ENCODE measurements around the gene F2RL3.
"Not testable (repeated sequence)": the region's sequence is repeated elsewhere in the genome, so short reads cannot be mapped to it uniquely, and the experiment has no call there.

The F2RL3 gene

GRCh38 chr19:16921766-16922591 is 33.2 kb downstream of the F2RL3 start:
- no peak for DNase-seq (ENCODE audit: low read depth in 2 of 2)

GRCh38 chr19:16922592-16922934 is 33.8 kb downstream of the F2RL3 start:
- DNase-seq (ENCODE audit: low read depth in 2 of 2), result no peak

- no peak for DNase-seq (ENCODE audit: low read depth in 2 of 2)
These were observed 34.1 kb downstream of the F2RL3 start for GRCh38 chr19:16922949-16923348.

- no peak for DNase-seq (ENCODE audit: low read depth in 2 of 2)
These were observed 39.1 kb downstream of the F2RL3 start for GRCh38 chr19:16927883-16928282.

GRCh38 chr19:16928351-16928750 is 39.6 kb downstream of the F2RL3 start:
- no peak for DNase-seq (ENCODE audit: low read depth in 2 of 2)

- no peak for DNase-seq (ENCODE audit: low read depth in 2 of 2)
These were observed 40.1 kb downstream of the F2RL3 start for GRCh38 chr19:16928916-16929315.

GRCh38 chr19:16930753-16931152 is 42.0 kb downstream of the F2RL3 start:
- no peak for DNase-seq (ENCODE audit: low read depth in 2 of 2)

- no peak for DNase-seq (ENCODE audit: low read depth in 2 of 2)
These were observed 42.5 kb downstream of the F2RL3 start for GRCh38 chr19:16931306-16931705.

- no peak for DNase-seq (ENCODE audit: low read depth in 2 of 2)
These were observed 45.7 kb downstream of the F2RL3 start for GRCh38 chr19:16934489-16934888.

- DNase-seq (ENCODE audit: low read depth in 2 of 2), result no peak
These were observed 48.1 kb downstream of the F2RL3 start for GRCh38 chr19:16936901-16937300.

- DNase-seq (ENCODE audit: low read depth in 2 of 2), result not testable (repeated sequence)
These were observed 49.0 kb downstream of the F2RL3 start for GRCh38 chr19:16937796-16938195.

- no peak for DNase-seq (ENCODE audit: low read depth in 2 of 2)
These were observed 49.4 kb downstream of the F2RL3 start for GRCh38 chr19:16938211-16938610.

- DNase-seq (ENCODE audit: low read depth in 2 of 2), result not testable (repeated sequence)
These were observed 51.3 kb downstream of the F2RL3 start for GRCh38 chr19:16940063-16940462.

- no peak for DNase-seq (ENCODE audit: low read depth in 2 of 2)
These were observed 51.8 kb downstream of the F2RL3 start for GRCh38 chr19:16940626-16941025.

All from stimulated activated CD8-positive, alpha-beta memory T cell treated with anti-CD3 and anti-CD28 coated beads, Interleukin-15, amount 100 ng/mL, for 4 hours (primary cell).